Progenitor cell of endocrine pancreas (in vitro differentiated cells): ENCODE results near the gene GON7. TPM values are rescaled to one million over a fixed set of nuclear protein-coding genes. Genes with fewer than 3 reads are reported as not detected.
A peak's percentile ranks its signal among the peaks of the same experiment; 100 is the strongest.

ENCODE experiments used
- DNase-seq: peaks from one replicate; pipeline ENCODE4 v3.0.0; 2021; ENCODE audit warnings: low spot score; ENCODE audit not compliant: unreplicated experiment
- H3K27ac Mint-ChIP-seq: 2 replicates; pipeline ENCODE4 v1.8.0; 2021; ENCODE audit warnings: mild to moderate bottlenecking, moderate library complexity, mixed read lengths
- H3K27me3 Mint-ChIP-seq: 2 replicates; pipeline ENCODE4 v1.8.0; 2021; ENCODE audit warnings: mixed read lengths
- H3K36me3 Mint-ChIP-seq: 2 replicates; pipeline ENCODE4 v1.8.0; 2022; ENCODE audit warnings: mixed read lengths; ENCODE audit not compliant: insufficient read depth
- H3K4me1 Mint-ChIP-seq: 2 replicates; pipeline ENCODE4 v1.8.0; 2021; ENCODE audit warnings: low read depth, mixed read lengths
- H3K4me3 Mint-ChIP-seq: 2 replicates; pipeline ENCODE4 v1.8.0; 2021; ENCODE audit warnings: low read depth, mild to moderate bottlenecking, moderate library complexity, mixed read lengths
- H3K9me3 Mint-ChIP-seq: 2 replicates; pipeline ENCODE4 v1.8.0; 2021; ENCODE audit warnings: low read depth, mixed read lengths
- total RNA-seq: library from RNA; stranded (reverse); gene quantifications from 2 replicates; pipeline ENCODE4 v1.2.1, GENCODE V29; 2021
- TF ChIP-seq, protein P1 (sequence below): fragments of 200-600 bp; sonication (generic); IDR thresholded peaks from one replicate; pipeline ENCODE4 v1.5.0; 2021; ENCODE audit warnings: antibody characterized with exemption, mild to moderate bottlenecking; ENCODE audit not compliant: unreplicated experiment

GON7 gene
- total RNA-seq, 1 donor from 2014 or later: 10.6 TPM

GRCh38 chr14:93230539-93230938 is 23.7 kb upstream of the GON7 start:
- no peak overlapping the region for H3K4me3 Mint-ChIP-seq
- H3K9me3 Mint-ChIP-seq: no peaks in the 10 kb centered on the region
- no peak overlapping the region for H3K27ac Mint-ChIP-seq
- DNase-seq: no peak
- H3K4me1 Mint-ChIP-seq: no peaks in the 10 kb centered on the region
- TF ChIP-seq, protein P1, sequence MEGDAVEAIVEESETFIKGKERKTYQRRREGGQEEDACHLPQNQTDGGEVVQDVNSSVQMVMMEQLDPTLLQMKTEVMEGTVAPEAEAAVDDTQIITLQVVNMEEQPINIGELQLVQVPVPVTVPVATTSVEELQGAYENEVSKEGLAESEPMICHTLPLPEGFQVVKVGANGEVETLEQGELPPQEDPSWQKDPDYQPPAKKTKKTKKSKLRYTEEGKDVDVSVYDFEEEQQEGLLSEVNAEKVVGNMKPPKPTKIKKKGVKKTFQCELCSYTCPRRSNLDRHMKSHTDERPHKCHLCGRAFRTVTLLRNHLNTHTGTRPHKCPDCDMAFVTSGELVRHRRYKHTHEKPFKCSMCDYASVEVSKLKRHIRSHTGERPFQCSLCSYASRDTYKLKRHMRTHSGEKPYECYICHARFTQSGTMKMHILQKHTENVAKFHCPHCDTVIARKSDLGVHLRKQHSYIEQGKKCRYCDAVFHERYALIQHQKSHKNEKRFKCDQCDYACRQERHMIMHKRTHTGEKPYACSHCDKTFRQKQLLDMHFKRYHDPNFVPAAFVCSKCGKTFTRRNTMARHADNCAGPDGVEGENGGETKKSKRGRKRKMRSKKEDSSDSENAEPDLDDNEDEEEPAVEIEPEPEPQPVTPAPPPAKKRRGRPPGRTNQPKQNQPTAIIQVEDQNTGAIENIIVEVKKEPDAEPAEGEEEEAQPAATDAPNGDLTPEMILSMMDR: no peak
- H3K36me3 Mint-ChIP-seq: peaks cover 6% of the 10 kb centered on the region
- H3K27me3 Mint-ChIP-seq: peaks cover 4% of the 10 kb centered on the region

DNA sequence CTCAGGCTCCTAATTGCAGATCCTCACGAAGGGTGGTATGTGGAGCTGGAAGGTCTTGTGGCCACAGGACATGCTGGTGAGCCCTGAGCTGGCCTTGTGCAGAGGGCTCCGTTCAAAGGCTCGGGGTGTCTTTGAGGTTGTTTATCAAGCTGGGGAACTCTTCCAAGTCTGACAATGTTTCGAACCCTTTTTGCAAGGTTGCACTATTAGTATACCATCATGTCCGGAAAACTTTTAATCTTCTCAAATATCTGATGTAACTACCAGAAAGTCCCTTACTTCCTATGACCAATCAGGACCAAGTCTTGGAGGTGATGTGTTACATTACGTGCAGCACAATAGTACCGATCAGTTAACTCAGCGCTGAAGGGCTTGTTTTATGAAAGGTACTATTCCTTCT is 21.7 kb upstream of the GON7 start:
- TF ChIP-seq, protein P1: no peak
- Mint-ChIP-seq H3K9me3 (no peaks in the 10 kb centered on the region), H3K4me3 (no peak overlapping the region), H3K27ac (no peak overlapping the region), H3K36me3 (peaks cover 9% of the 10 kb centered on the region), H3K4me1 (no peaks in the 10 kb centered on the region), H3K27me3 (no peaks in the 10 kb centered on the region)
- no peak for DNase-seq

DNA sequence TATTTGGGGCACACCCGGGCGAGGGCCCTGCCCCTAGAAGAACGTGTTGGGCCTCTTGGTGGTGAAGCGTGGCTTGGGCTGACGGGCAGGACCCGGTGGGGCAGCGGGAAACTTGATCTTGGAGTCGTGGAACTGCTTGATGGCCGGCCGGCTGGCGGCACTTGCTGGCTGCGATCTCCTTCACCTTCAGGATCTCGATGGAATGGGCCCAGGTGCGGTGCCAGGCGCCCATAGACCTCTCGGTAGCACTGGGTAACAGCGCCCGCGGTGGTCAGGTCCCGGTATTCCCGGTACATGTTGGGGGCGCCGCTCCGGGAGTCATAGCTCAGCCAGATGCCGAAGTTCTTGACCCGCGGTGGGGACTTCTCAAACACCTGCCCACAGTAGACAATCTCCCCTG is 16.7 kb upstream of the GON7 start:
- Mint-ChIP-seq H3K4me3 (no peak overlapping the region), H3K9me3 (no peaks in the 10 kb centered on the region), H3K27ac (no peak overlapping the region), H3K4me1 (no peaks in the 10 kb centered on the region), H3K36me3 (peaks cover 25% of the 10 kb centered on the region), H3K27me3 (no peaks in the 10 kb centered on the region)
- TF ChIP-seq, protein P1: no peak
- no peak for DNase-seq

- no peaks in the 10 kb centered on the region for H3K4me1 Mint-ChIP-seq
- TF ChIP-seq, protein P1: no peak
- DNase-seq: no peak
- H3K36me3 Mint-ChIP-seq: peaks cover 29% of the 10 kb centered on the region
- no peak overlapping the region for H3K4me3 Mint-ChIP-seq
- H3K27me3 Mint-ChIP-seq: no peaks in the 10 kb centered on the region
- H3K9me3 Mint-ChIP-seq: no peaks in the 10 kb centered on the region
- H3K27ac Mint-ChIP-seq: no peak overlapping the region
Measured at GRCh38 chr14:93220509-93220908, 13.6 kb upstream of the GON7 start.

DNA sequence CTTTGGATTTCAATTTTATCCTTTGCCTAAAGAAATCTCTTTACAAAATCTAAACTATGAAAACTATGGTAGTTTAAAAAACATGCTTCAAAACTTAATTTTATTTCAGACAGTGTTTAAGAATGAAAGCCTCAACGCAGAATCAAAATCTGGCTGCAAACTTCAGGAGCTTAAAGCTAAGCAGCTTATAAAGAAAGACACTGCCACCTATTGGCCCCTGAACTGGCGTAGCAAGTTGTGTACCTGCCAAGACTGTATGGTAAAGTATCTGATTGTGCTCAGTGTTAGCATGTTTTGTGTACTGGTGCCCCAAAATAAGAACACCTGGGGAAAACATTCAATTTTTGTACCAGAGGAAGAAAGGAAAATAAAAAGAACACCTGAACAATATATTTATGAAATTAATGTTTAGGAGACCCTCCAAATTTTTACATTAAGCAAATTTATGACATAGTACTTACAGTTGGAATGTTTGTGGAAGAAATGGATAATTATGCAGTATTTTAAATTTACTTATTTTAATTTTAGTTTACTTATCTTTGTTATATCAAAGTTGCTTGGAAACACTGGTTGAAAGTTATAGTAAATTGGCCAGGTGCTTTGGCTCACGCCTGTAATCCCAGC is 12.3 kb upstream of the GON7 start:
- TF ChIP-seq, protein P1: peak; percentile 73
- Mint-ChIP-seq H3K9me3 (no peaks in the 10 kb centered on the region), H3K27me3 (no peaks in the 10 kb centered on the region), H3K4me3 (no peak overlapping the region), H3K36me3 (peaks cover 29% of the 10 kb centered on the region), H3K4me1 (no peaks in the 10 kb centered on the region), H3K27ac (no peak overlapping the region)
- DNase-seq: no peak
